NCI-H82 treated with DMSO at 0.1 percent for 48 hours (cell line): Measurements from ENCODE around the gene DLGAP5.

ENCODE experiments used
- DNase-seq: peaks from one replicate; lab custom pipeline; 2025; ENCODE audit not compliant: unreplicated experiment; lab: John Stamatoyannopoulos, UW

Gene DLGAP5

DNA sequence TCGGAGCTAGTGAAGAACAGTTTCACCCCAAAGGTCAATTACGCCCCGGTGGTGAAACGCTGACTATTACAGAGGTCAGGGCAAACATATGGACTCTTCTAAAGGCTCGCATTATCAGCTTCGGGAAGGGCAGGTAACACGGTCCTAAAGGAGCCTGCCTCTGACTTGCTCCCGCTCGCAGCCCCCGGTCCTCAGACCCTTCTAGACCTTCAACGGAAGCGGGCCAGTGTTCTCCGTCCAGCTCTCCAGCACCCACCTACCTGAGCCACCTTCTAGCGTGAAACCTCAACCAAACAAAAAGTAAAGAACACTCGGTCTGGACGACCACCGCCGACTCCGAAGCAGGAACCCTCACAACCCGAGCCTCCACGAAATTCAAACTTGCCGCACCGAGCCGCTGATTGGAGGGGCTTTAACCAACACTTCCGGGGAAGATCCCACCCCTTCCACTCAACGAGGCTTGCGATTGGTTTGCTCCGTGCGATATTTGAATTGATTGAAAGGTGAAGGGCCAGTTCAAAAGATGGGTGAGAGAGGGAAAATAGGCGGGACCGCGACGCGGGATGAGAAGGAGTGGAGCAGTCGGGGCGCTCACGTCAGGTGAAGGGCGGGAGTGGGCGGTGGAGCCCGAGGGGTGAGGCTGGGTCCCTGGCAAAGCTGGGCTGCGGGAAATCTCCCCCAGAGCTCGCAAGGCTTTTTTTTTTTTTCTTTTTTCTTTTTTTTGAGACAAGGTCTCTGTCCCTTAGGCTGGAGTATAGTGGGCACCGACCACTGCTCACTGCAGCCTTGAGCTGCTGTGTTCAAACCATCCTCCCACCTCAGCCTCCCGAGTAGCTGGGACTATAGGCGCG lies at the start of gene DLGAP5:
DLGAP5 (minus strand) TSS at position 383 of the 851 bp plus-strand sequence. CDS start 2,406 bp downstream, outside the sequence.
- peak; percentile 95 for DNase-seq

DNA sequence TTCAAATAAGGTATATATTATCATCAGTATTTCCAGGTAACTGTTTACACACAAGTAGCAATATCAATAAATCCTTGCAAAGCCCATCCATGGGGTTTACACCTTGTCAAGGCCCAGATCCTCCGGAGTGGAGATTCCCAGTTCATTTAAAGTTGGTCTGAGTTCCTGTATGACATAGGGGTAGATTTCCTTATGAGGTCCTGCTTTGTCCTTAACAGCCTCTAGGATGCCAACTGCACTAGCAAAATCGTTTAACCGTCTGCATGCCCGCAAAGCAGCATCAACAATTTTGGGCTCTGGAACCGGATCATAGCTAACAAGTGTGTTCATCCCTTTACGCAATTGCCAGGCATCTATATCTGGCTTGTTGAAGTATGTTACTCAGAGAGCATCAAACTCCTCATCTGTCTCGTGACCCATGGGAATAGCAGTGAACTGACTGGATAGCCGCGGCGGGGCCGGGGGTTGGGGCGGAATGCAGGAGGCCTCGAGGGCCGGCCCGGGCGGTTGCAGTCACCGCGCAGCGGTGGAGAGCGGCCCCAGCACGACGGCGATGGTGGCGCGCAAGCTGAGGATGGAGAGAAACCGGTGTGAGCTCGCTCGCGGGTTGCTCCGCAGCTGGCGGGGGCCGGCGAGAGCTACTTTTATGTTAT lies 49.3 kb upstream of the DLGAP5 start:
- DNase-seq: no peak

DNA sequence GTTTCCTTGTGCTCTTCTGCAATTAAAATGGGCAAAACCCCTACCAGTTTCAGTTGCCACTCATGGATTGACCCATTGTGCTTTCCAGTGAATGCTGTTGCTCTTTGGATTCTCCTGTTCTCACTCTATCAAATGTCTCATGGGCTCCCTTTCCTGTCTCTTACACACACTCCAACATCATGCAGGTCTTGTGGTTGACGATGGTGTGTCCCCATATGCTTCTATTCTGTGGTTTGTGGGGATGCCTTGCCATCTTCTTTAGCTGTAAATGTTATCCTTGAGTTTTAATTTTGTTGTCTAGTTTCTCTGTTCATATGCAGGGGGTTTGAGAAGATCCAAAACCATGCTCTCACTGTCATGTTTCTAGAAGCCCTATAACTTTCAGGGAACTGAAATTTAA lies 47.9 kb upstream of the DLGAP5 start:
- DNase-seq: no peak

GRCh38 chr14:55238019-55238680 lies 46.8 kb upstream of the DLGAP5 start:
- no peak for DNase-seq

GRCh38 chr14:55233591-55233990 lies 42.2 kb upstream of the DLGAP5 start:
- no peak for DNase-seq

- no peak for DNase-seq
These were observed 36.9 kb upstream of the DLGAP5 start for GRCh38 chr14:55228261-55228660.

- no peak for DNase-seq
These were observed 32.0 kb upstream of the DLGAP5 start for GRCh38 chr14:55223364-55223763.

- no peak for DNase-seq
These were observed 30.6 kb upstream of the DLGAP5 start for GRCh38 chr14:55221968-55222367.

DNA sequence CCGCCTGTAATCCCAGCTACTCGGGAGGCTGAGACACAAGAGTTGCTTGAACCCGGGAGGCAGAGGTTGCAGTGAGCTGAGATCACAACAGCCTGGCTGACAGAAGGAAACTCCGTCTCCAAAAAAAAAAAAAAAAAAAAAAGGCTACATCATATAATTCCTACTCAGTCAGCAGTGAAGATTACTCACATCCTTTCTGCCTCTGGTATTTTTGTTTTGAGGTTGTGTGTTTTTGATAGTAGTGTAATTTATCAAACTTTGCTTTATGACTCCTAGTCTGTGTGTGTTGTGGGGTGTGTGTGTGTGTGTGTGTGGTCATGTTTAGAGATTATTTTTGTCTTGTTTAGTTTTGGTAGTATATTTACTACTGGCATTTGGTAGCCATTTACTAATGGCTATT lies 29.8 kb upstream of the DLGAP5 start:
- no peak for DNase-seq

DNA sequence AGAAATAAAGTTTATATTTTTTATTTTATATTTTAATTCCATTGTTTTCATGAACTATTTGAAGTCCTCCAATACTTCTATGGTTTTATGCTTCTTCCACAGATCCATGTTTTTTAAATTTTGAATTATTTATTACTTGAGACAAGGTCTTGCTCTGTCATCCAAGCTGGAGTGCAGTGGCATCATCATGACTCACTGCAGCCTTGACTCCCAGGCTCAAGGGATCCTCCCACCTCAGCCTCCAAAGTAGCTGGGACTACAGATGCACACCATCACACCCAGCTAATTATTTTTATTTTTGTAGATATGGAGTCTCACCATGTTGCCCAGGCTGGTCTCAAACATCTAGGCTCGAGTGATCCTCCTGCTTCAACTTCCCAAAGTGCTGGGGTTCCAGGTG lies 28.8 kb upstream of the DLGAP5 start:
- no peak for DNase-seq

GRCh38 chr14:55212634-55213033 lies 21.2 kb upstream of the DLGAP5 start:
- DNase-seq: no peak

DNA sequence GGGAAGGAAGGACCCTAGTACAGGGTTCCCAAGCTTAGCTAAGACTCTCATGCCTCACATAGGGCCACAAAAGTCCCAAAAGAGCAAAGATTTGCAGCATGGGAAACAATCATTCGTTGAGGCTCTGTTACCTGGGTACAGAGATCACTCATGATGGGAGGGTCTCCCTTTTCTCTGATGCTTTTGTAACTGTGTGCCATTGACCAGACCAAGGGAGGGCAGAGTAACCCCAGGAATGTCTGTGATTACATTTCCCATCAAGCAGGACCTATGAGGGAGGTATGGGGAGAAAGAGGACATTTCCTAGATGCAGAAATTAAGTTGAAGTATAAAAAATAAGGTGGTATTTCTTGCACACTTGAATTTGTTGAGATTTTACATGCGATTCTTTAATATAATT lies 16.4 kb upstream of the DLGAP5 start:
- DNase-seq: no peak

DNA sequence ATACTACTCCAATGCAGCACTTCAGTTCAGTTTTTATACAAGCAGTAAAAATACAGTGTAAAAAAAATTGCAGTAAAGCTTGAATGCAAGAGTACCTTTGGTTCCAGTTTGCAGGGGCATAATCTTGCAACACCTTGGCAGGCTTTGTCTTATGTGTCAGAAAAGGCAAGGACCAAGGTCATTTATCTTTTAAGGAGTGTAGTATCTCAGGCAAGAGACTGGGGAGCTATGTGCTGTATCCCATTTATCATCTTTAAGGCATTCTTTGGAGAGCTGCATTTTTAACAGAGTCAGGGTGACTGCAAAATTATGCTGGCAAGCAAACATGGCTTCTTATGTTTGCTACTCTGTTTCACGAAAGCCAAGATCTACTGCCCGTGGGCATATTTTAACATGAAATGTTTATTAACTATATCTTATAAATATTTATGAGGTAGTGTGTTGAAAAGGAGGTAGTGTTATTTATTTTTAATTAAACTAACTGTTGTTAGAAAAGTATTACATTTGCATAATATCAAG lies 14.8 kb upstream of the DLGAP5 start:
- no peak for DNase-seq

- DNase-seq: no peak
These were observed 10.1 kb upstream of the DLGAP5 start for GRCh38 chr14:55201219-55202101.

DNA sequence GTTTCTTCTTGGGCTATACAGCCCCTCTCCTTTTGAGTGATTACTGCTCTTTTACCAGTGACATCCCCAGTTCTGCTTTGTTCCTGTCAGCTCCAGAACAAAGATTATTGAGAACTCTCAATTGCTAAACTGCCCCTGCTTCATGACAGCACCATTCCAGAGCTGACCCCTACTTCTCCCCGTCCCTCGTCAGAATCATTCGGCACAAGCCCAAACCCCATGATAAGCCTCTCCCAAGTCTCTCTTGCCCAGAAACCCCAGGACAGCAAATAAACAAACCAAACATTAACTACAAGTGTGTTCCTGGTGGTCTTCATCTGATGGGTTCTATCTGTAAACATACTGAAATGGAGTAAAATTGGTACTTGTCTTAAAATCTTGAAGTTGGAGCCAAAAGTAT lies 9.3 kb upstream of the DLGAP5 start:
- no peak for DNase-seq

GRCh38 chr14:55198749-55199148 lies 7.4 kb upstream of the DLGAP5 start:
- no peak for DNase-seq

GRCh38 chr14:55194656-55195355 lies 3.4 kb upstream of the DLGAP5 start:
- DNase-seq: no peak

- no peak for DNase-seq
These were observed 753 bp upstream of the DLGAP5 start for GRCh38 chr14:55192054-55192621.

DNA sequence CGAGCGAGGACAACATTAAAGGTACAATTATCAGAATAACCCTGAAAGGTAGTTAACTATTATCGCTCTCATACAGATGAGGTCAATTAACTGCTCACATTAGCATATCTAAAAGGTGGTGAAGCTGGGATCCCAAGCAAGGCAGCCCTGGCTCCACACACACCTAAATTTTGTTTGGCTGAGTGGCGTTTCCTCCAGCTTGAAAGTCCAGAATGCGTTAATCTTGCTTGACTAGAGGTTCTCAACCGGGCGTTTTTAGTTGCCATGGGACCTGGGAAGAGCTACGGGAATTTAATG lies 531 bp downstream of the DLGAP5 start:
- no peak for DNase-seq

DNA sequence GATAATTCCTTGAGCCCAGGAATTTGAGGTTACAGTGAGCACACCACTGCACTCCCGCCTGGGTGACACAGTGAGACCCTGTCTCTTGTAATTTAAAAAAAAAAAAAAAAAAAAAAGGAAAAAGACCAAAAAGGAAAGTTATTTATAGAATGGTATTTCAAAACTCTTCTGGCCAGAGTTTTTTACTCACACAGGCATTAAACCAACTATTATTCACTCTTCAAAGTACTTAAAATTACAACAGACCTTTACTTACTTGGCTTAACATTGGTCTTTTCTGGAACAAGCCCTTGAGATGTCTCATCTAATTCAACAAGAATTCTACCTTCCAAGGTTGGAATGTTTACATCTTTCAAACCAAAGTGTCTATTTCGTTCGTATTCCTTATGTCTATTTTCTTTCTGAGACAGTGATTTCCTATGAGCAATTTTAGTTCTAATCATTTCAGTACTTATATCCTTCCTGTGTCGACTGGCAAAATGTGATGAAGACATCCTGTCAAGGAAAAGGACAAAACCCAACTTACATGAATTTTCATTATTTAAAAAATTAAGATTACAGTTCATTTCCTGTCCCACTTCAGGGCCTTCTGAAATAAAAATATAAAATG lies 2.6 kb downstream of the DLGAP5 start:
- DNase-seq: no peak
